ENCODE data around the gene ANKK1. TPM values are rescaled to one million over a fixed set of nuclear protein-coding genes. Genes with fewer than 3 reads are reported as not detected.

The ANKK1 gene
- total RNA-seq, 4 donors from 2014 or later, result 0.57 to 3.3 TPM; not detected in 2

DNA sequence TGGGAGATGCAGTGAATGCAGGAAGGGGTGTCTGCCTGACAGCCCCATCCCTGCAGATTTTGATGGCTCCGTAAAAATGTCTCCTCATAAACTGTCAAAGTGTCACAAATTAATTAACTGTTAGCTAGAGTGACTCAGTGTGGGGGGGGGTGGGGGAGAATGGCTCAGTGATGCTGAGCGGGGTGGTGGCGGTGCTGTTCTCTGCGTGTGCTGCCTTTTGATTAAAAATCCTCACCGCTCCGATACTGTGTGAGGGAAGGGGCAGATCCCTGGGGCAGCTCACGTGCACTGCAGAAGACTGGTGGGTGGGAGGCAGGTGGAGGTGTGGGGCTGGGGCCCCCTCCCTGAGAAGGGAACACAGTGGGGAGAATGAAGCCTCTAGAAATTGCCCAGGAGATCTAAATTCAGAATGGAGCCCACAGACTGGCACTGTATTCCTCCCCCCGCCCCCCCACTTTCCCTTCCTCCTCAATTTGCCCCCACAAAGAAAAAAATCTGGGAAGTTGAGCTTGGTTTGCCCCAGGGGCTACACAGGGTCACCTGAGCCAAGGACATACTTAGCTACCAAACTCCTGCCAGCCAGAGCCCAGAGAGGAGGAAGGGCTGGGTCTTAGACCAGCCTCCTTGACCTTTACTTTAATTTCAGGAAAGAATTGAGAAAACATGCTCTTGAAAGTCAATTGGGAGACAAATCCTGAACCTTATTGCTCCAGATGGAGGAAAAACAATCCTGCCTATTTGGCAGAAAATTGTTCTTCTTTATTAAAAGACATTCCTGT, 47.8 kb downstream of the ANKK1 start:
- Histone ChIP-seq H3K27ac (no peak overlapping the region), H3K27me3 (no peaks in the 10 kb centered on the region), H3K36me3 (no peaks in the 10 kb centered on the region), H3K4me3 (no peak overlapping the region), H3K4me1 (no peaks in the 10 kb centered on the region), H3K9me3 (no peaks in the 10 kb centered on the region)
- TF ChIP-seq, protein P1, sequence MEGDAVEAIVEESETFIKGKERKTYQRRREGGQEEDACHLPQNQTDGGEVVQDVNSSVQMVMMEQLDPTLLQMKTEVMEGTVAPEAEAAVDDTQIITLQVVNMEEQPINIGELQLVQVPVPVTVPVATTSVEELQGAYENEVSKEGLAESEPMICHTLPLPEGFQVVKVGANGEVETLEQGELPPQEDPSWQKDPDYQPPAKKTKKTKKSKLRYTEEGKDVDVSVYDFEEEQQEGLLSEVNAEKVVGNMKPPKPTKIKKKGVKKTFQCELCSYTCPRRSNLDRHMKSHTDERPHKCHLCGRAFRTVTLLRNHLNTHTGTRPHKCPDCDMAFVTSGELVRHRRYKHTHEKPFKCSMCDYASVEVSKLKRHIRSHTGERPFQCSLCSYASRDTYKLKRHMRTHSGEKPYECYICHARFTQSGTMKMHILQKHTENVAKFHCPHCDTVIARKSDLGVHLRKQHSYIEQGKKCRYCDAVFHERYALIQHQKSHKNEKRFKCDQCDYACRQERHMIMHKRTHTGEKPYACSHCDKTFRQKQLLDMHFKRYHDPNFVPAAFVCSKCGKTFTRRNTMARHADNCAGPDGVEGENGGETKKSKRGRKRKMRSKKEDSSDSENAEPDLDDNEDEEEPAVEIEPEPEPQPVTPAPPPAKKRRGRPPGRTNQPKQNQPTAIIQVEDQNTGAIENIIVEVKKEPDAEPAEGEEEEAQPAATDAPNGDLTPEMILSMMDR (IDR thresholded peaks at IDR 0.05), result no peak
- TF ChIP-seq POLR2A (IDR thresholded peaks at IDR 0.05), result no peak
- DNase-seq, result no peak

DNA sequence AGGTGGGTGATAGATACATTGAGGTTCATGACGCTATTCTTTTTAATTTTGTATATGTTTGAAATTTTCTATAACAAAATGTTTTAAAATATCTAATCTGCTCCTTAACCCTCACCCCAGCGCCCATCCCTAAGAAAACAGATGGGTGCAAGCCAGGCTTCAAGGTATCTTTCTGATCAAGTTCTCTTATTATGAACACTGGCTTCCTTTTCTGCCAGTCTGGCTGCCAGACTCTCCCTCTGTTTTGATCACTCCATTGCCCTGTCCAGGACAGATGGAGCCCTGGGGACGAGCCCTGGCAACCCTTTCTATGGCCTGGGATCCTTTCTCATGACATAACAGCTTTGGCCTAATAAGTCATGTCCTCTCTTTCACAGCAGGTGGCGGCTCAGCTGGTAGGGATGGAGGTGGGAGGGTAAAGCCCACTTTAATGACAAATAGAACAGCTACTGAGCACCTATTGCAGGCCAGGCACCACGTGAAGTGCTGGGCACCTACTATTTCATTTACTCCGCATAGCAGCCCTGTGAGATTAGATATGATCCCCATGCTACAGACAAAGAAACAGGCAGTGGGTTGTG, 49.2 kb downstream of the ANKK1 start:
- no peak for DNase-seq
- H3K9me3 ChIP-seq, result no peaks in the 10 kb centered on the region

DNA sequence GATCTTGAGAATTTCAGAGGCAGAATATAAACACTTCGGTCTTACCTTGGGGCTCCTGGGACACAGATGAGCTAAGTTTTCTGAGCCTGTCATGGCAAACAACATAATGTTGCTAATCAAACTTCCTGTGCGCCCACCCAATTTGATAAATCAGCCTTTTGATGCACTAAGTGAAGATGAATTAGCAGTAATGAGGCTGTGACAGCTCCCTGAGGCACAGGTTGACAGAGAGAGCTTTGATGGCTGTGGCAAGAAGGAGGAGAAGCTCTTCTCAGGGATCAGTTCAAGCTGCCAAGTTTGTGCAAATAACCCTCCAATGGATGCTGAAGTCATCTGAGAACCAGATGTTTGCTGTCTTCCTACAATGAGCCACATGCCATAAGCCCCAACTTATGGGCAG, 53.2 kb downstream of the ANKK1 start:
- no peak overlapping the region for H3K4me3 ChIP-seq
- TF ChIP-seq POLR2A (IDR thresholded peaks at IDR 0.05), result no peak
- TF ChIP-seq, protein P1 (IDR thresholded peaks at IDR 0.05), result no peak
- no peak for DNase-seq

More for the DNA sequence above, 49.2 kb downstream of the ANKK1 start:
- TF ChIP-seq, protein P1 (IDR thresholded peaks at IDR 0.05), result no peak
- TF ChIP-seq POLR2A (IDR thresholded peaks at IDR 0.05), result no peak
- Histone ChIP-seq H3K27me3 (no peaks in the 10 kb centered on the region), H3K36me3 (no peaks in the 10 kb centered on the region), H3K27ac (no peak overlapping the region), H3K4me1 (no peaks in the 10 kb centered on the region), H3K4me3 (no peak overlapping the region)

DNA sequence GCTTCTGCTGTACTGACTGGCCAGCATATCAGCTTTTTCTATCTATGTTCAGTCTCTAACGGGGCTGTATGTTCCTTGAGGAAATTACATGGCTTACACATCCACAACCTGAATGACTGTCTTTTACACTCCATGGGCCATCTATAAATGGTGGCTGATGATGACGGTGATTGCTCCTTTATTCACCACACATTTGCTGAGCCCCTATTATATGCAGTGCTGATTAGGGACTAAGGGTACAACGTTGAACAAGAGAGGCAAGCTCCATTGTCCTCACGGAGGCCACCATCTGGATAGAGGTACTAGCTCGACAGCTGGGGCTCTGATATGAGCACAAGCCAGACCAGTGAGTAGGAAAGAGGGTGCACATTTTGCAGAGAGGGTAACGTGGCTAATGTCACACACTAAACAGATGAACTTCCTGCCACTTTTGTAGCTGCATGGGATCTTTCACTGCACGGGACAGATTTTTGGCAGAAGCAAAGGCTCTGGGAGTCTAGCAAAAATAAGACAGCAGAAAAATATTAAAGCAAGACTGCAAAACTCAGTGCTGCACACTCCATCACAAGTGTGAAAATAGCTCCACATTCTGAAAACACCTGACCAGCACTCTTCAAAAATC, 57.0 kb downstream of the ANKK1 start:
- H3K9me3 ChIP-seq, result no peaks in the 10 kb centered on the region
- no peak for DNase-seq
- H3K36me3 ChIP-seq, result no peaks in the 10 kb centered on the region
- no peaks in the 10 kb centered on the region for H3K4me1 ChIP-seq
- TF ChIP-seq, protein P1 (IDR thresholded peaks at IDR 0.05), result no peak
- TF ChIP-seq POLR2A (IDR thresholded peaks at IDR 0.05), result no peak
- no peak overlapping the region for H3K27ac ChIP-seq
- H3K4me3 ChIP-seq, result no peak overlapping the region
- no peaks in the 10 kb centered on the region for H3K27me3 ChIP-seq

More for the DNA sequence above, 53.2 kb downstream of the ANKK1 start:
- Histone ChIP-seq H3K9me3 (no peaks in the 10 kb centered on the region), H3K4me1 (no peaks in the 10 kb centered on the region), H3K27ac (no peak overlapping the region), H3K36me3 (no peaks in the 10 kb centered on the region), H3K27me3 (no peaks in the 10 kb centered on the region)

DNA sequence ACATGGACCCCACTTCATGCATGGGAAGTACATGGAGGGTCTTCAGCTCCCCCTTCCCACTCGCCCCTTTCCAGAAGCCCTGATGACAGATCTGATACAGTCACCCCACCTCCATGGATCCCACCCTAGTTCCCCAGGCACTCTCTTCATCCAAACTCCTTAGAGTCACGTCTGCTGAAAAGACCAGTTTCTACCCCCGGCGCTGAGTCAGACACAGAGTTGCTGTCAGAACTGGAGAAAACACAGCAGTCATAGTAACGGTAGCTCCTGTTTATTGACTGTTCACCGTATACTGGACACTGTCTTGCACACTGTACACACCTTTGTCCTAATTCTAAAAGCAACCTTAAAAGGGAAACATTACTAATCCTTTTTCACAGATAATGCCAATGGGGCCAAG, 58.5 kb downstream of the ANKK1 start:
- H3K27me3 ChIP-seq, result no peaks in the 10 kb centered on the region
- H3K36me3 ChIP-seq, result no peaks in the 10 kb centered on the region
- H3K9me3 ChIP-seq, result no peaks in the 10 kb centered on the region
- no peak for DNase-seq
- no peak for TF ChIP-seq POLR2A (IDR thresholded peaks at IDR 0.05)
- TF ChIP-seq, protein P1 (IDR thresholded peaks at IDR 0.05), result no peak
- H3K4me3 ChIP-seq, result no peak overlapping the region
- H3K4me1 ChIP-seq, result no peaks in the 10 kb centered on the region
- H3K27ac ChIP-seq, result no peak overlapping the region

All from Peyer's patch (tissue), 4 donors.